ENCODE data around the gene FOXN3.

FOXN3 gene

GRCh38 chr14:89110110-89110509 is 306.9 kb downstream of the FOXN3 start:
- Histone ChIP-seq H3K36me3 (no peaks in the 10 kb centered on the region), H3K4me1 (no peaks in the 10 kb centered on the region), H3K4me3 (no peak overlapping the region), H3K9me3 (no peaks in the 10 kb centered on the region), H3K27me3 (no peaks in the 10 kb centered on the region), H3K27ac (no peak overlapping the region)
- no peak for TF ChIP-seq CTCF (IDR thresholded peaks at IDR 0.05)
- no peak for DNase-seq
- intact Hi-C loops (cut with DNase I; ENCODE audit: low total_unique reads): no loop called here

GRCh38 chr14:89108608-89109007 is 308.4 kb downstream of the FOXN3 start:
- H3K4me1 ChIP-seq: no peaks in the 10 kb centered on the region
- no peak for DNase-seq
- no peak for TF ChIP-seq CTCF (IDR thresholded peaks at IDR 0.05)
- peaks cover 0 to 3% (median 0%) of the 10 kb centered on the region in 3 donors for H3K9me3 ChIP-seq
- H3K27me3 ChIP-seq: no peaks in the 10 kb centered on the region
- no peak overlapping the region for H3K27ac ChIP-seq
- H3K4me3 ChIP-seq: no peak overlapping the region
- H3K36me3 ChIP-seq: no peaks in the 10 kb centered on the region
- intact Hi-C loops (cut with DNase I; ENCODE audit: low total_unique reads): no loop called here

- Histone ChIP-seq H3K4me1 (no peaks in the 10 kb centered on the region), H3K27me3 (no peaks in the 10 kb centered on the region), H3K4me3 (no peak overlapping the region), H3K36me3 (no peaks in the 10 kb centered on the region), H3K9me3 (peaks cover 0 to 3% (median 0%) of the 10 kb centered on the region in 3 donors), H3K27ac (no peak overlapping the region)
- TF ChIP-seq CTCF (IDR thresholded peaks at IDR 0.05): no peak
- intact Hi-C loops (cut with DNase I; ENCODE audit: low total_unique reads): no loop called here
- no peak for DNase-seq
These were observed 309.4 kb downstream of the FOXN3 start for GRCh38 chr14:89107626-89108025.
